ENCODE results near the gene SORCS3.

DNA sequence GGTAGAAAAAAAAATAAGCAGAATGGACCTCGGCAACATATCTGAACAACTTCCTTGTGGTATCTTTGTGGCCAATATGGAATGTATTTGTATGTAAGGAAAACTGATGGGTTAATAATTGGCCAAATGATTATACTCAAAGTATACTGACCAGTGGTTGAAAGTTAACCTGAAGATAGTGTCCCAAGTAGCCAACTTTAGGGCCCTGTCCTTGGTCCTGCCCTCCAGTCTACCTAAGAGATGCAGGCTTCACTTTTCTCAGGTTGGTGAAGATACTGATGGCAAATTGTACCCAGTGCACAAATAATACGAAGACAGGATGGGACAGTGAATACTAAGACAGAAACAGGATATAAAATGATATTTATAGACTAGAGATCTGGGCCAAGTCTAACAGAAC lies 109.2 kb downstream of the SORCS3 start:
- TF ChIP-seq, protein P1, sequence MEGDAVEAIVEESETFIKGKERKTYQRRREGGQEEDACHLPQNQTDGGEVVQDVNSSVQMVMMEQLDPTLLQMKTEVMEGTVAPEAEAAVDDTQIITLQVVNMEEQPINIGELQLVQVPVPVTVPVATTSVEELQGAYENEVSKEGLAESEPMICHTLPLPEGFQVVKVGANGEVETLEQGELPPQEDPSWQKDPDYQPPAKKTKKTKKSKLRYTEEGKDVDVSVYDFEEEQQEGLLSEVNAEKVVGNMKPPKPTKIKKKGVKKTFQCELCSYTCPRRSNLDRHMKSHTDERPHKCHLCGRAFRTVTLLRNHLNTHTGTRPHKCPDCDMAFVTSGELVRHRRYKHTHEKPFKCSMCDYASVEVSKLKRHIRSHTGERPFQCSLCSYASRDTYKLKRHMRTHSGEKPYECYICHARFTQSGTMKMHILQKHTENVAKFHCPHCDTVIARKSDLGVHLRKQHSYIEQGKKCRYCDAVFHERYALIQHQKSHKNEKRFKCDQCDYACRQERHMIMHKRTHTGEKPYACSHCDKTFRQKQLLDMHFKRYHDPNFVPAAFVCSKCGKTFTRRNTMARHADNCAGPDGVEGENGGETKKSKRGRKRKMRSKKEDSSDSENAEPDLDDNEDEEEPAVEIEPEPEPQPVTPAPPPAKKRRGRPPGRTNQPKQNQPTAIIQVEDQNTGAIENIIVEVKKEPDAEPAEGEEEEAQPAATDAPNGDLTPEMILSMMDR (conservative IDR thresholded peaks at IDR 0.05), result no peak
- no peak for TF ChIP-seq EZH2 (IDR thresholded peaks at IDR 0.05; ENCODE audit: low read depth)
